NCI-H2107 (cell line): ENCODE measurements around the gene NINJ2.

Source experiments
- DNase-seq: peaks from one replicate; lab custom pipeline; 2025; lab: John Stamatoyannopoulos, UW

The NINJ2 gene

GRCh38 chr12:613996-614395, 49.2 kb downstream of the NINJ2 start:
- no peak for DNase-seq

- no peak for DNase-seq
Measured at GRCh38 chr12:612886-613285, 50.4 kb downstream of the NINJ2 start.

DNA sequence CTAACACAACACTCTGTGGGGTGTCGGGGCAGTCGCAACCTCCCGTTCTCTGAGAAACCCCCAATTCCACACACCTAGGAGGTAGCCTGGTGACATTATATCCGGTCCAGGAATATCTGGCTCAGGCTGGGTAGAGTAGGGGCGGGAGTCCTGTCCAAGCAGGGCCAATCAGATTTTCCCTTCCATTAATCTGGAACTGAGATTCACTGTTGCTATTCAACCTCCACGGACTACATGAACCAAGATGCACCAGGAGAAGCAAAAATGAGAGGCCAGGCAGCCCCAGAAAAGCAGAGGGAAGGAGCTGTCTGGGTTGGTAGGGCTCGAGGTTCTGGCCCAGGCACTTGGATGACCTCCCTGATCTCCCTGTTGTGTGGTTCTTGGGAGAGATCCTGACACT, 51.0 kb downstream of the NINJ2 start:
- no peak for DNase-seq

DNA sequence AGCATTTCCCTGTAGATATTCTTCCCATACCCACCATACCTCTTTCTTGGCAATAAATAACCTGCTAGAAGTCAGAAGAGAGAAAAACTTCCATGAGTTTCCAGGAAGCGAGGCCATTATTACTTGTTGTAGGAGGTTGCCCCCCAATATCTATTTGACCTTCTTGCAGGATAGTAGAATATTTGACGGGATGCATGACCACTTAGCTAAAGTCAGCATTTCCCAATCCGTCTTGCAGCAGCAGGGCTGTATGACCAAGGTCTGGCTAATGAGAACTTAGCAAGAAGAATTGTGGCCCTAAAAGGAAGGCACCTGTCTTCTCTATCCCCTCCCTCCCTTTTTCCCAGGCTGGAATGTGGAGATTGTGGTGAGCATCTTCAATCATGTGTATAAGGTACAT, 51.5 kb downstream of the NINJ2 start:
- DNase-seq, result no peak

DNA sequence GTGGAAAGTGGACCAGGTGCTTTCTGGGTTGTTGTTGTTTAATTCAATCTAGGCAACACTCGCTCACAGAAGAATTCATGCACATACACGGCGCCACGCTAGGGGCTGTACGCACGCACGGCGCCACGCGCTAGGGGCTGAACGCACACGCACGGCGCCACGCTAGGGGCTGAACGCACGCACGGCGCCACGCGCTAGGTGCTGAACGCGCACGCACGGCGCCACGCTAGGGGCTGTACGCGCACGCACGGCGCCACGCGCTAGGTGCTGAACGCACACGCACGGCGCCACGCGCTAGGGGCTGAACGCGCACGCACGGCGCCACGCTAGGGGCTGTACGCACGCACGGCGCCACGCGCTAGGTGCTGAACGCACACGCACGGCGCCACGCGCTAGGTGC, 54.3 kb downstream of the NINJ2 start:
- DNase-seq, result no peak

DNA sequence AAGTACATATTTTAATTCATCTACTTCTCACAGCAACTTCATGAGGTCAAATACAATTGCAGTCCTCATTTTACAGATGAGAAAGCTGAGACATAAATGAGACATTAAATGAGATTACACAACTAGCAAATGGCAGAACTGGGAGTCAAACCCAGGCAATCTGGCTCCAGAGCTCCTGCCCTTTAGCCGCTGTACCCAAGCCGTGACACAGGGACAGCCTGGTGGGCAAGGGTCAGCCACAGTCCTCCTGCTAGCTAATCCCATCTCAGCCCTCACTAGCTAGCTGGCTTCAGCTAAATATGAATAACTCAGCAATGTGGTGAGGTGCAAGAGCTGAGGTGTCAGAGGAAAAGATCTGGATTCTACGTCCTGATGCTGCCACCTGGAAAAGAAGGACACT, 54.8 kb downstream of the NINJ2 start:
- no peak for DNase-seq

DNA sequence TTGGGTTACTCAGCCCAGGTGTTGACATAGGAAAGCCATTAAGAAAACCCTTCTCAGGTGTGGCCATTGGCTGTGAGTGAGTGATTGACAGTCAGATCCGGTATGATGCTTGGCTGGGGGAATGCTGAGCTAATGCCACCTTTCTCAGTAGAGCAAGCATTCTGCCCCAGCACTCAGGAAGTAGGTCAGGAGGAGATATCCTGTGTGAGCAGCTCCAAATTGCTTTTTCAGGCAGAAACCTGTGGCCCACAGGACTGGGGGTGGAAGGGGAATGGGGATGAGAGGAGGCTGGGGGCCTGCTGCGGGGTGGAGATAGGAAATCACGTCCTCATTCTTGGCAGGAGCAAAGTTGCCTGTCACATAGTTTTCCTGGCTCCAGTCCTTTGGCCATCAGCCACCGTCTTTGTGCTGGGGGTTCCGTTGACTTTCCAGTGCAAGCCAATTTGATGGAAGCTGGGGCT, 55.7 kb downstream of the NINJ2 start:
- no peak for DNase-seq

DNA sequence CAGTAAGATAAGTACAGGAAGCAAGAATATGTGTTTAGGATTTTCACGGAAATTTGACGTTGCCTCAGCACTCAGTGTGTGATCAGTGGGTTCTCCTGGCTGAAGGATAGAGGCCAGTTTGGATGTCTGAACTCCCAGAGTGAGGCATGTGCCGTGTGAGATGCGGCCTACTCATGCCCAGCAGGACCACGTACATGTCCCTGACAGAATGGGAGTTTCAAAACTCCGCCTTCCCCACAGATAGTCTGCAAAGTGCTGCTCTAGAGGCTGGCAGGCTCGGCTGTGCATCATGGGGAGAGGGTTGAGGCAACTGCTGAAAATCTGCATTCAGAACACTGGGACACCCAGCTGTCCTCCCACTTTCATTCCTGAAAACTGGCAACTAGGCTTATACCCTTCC, 58.3 kb downstream of the NINJ2 start:
- DNase-seq, result no peak

- DNase-seq, result no peak
Measured at GRCh38 chr12:602700-603068, 60.6 kb downstream of the NINJ2 start.

GRCh38 chr12:601976-602699, 61.1 kb downstream of the NINJ2 start:
- DNase-seq, result no peak

DNA sequence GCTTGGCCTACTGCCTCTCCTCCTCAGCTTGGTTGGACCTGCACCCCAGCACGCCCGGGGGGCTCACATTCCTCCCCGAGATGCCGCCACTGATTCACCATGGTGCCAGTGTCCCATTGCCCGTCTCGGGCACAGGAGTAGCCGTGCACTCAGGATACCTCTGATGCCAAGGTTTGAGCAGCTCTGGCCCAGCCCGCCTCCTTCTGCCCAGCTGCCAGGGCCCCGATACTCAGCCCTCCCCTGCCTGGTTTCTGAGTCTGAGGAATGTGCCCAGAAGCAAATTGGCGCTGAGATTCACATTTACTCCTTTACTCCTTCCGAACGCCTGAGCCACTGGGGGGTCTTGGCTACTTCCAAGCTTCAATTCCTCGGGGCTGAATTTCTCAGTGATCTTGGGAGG, 63.5 kb downstream of the NINJ2 start:
- no peak for DNase-seq

GRCh38 chr12:597926-598568, 65.2 kb downstream of the NINJ2 start:
- no peak for DNase-seq

DNA sequence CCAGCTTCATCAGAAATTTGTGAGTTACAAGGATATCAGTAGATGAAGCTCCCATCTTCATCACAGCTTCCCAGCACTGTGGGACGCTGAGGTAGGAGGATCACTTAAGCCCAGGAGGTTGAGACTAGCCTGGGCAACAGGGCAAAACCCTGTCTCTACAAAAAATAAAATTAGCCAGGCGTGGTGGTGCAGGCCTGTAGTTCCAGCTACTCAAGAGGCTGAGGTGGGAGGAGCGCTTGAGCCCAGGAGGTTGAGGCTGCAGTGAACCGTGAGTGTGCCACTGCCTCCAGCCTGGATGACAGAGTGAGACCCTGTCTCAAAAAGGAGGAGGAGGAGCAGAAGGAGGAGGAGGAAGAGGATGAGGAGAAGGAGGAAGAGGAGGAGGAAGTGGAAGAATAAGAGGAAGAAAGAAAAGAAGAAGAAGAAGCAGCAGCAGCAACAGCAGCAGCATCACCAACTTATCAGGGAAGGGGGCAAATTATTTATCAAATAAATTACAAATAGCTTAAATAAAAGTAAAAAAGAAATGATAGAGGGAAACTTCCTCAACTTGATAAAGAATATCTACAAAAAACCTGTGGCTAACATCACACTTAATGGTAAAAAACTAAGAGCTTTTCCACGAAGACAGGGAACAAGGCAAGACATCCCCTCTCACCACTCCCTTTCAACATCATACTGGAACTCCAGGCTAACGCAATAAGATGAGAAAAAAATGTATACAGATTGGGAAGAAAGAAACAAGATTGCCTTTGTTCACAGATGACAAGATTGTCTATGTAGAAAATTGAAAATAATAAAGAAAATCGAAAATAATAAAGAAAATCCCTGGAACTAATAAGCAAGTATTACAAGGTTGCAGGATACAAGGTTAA, 69.6 kb downstream of the NINJ2 start:
- DNase-seq, result no peak

DNA sequence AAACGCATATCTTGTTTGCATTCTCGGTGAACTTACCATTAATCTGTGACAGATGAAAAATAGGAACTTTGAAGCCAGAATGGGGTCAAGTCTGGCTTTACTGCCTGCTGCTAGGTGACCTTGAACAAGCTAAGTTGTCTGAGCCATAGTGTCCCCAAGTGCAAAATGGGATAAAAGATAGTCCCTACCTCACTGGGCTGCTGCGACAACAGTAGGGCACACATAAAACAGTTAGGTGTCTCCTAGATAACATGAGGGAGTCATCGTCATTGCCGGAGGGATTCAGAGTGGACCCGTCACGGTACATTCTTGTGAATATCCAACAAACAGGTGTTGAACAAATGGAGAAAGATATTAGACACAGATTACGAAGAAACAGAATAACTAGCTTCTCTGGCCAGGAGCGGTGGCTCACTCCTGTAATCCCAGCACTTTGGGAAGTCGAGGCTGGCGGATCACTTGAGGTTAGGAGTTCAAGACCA, 71.2 kb downstream of the NINJ2 start:
- DNase-seq, result no peak

- DNase-seq, result no peak
Measured at GRCh38 chr12:591167-592023, 71.8 kb downstream of the NINJ2 start.

DNA sequence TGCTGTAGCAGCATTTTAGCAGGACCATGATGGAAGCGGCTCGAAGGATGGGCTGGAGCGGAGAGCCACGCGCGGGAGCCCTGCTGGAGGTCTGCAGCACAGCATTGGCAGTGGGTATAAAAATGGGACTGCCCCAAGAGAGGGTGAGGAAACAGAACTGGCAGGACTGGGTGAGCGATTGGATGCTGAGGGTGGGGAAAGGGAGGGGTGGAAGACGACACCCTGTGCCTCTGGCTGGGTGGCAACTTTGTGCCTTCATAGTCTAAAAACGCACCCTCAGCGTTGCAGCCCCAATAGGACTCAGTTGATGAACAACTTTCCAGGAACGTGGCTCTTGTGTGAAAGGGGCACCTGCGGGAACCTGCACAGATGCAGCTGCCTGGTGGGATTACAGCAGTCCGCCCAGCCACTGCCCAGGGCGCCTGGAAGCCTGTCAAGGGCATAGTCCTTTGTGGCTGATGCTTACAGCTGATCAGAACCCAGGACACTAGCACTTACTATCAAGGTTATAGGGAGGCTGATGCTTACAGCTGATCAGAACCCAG, 73.0 kb downstream of the NINJ2 start:
- no peak for DNase-seq

- no peak for DNase-seq
Measured at GRCh38 chr12:588646-589045, 74.6 kb downstream of the NINJ2 start.

DNA sequence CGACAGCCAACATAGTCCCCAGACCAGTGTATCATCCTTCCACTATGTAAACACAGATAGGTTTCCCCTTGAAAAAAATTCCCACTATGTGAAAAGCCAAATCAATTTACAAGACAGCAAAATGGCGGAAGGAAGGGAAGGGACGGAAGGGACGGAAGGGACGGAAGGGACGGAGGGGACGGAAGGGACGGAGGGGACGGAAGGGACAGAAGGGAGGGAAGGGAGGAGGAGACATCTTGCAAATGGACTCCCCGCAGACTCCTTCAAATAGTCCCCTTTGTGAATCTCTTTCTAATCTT, 75.3 kb downstream of the NINJ2 start:
- DNase-seq, result no peak

DNA sequence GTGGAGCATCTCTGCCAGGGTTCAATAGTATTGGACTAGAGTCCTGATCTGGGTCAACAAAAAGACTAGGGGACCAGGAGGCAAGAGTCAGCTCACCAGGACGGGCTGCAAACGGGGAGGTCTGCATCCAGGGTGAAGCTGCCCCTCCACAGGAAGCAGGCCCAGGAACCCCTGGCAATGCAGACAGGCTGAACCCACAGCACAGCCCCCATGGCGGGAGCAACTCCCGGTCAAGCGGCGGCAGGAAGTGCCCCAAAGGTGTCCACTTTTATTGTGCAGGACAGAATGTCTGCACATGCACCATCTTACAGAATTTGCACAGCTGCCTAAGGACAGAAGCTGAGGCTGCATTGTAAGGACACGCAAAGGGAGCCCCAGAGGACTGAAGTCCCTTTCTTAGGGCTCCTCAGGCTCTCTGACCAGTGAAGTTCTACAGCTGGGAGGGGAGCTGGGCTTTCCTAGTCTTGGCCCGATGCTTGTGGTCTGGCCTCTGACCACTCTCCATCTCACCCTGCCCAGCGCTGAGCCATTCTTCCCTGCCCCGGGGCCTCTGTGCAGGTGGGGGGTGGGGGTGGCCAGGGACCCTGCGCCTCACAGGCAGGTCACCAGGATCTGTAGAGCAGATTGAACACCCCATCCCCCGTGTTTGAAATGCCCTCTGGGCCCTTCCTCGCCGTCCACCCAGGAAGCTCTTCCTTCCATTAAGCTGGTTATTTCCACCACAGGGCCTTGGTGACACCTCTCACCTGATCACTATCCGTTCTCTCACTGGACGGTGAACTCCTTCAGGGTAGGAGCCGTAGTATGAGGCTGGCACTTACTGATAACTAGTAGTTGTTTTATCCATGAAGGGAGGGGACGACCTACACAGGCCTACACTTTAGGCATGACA, 75.9 kb downstream of the NINJ2 start:
- DNase-seq, result no peak

GRCh38 chr12:586318-587071, 76.8 kb downstream of the NINJ2 start:
- DNase-seq, result no peak
